Neuron (in vitro differentiated cells): Measurements from ENCODE around the gene METTL6.
"Not testable (repeated sequence)": the region's sequence is repeated elsewhere in the genome, so short reads cannot be mapped to it uniquely, and the experiment has no call there.

ENCODE experiments used
- H2AFZ ChIP-seq: one replicate; pipeline ENCODE4 v1.6.1; 2013; ENCODE audit warnings: low read depth, mild to moderate bottlenecking, inconsistent platforms, low read length, moderate library complexity
- H3K27me3 ChIP-seq: one replicate; pipeline ENCODE4 v1.6.1; 2013; ENCODE audit warnings: low read length; ENCODE audit not compliant: insufficient read depth
- H3K36me3 ChIP-seq: one replicate; pipeline ENCODE4 v1.6.1; 2013; ENCODE audit warnings: low read length; ENCODE audit not compliant: insufficient read depth
- H3K4me1 ChIP-seq: one replicate; pipeline ENCODE4 v1.6.1; 2013; ENCODE audit warnings: low read length; ENCODE audit not compliant: insufficient read depth
- H3K4me3 ChIP-seq: 2 replicates; pipeline ENCODE4 v1.5.1; 2013; ENCODE audit warnings: mild to moderate bottlenecking, low read length, moderate library complexity
- H3K9me3 ChIP-seq: one replicate; pipeline ENCODE4 v1.6.1; 2013; ENCODE audit warnings: low read length

The METTL6 gene

DNA sequence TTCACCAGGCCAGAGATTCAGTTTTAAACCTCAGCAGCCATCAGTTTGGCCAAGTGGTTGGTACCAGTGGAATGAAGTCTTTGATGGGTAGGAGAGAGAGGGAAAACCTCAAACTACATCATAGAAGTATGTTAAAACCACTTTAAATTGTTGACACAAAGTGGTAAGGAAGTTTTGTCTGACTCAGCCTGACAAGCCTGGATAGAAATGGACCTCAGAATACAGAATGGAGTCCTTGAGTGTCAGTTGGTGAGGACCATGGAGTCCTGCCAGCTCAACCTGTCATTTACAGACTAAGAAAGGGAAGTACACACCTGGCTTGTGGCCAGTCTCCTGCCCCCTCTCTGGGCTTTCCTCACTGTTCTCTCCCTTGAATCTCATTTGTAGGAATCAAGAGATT is 12.1 kb upstream of the METTL6 start:
- H2AFZ ChIP-seq = no peak overlapping the region
- H3K36me3 ChIP-seq = peaks cover 66% of the 10 kb centered on the region
- H3K9me3 ChIP-seq = no peaks in the 10 kb centered on the region
- peaks cover 9% of the 10 kb centered on the region for H3K4me1 ChIP-seq
- no peaks in the 10 kb centered on the region for H3K27me3 ChIP-seq
- no peak overlapping the region for H3K4me3 ChIP-seq

DNA sequence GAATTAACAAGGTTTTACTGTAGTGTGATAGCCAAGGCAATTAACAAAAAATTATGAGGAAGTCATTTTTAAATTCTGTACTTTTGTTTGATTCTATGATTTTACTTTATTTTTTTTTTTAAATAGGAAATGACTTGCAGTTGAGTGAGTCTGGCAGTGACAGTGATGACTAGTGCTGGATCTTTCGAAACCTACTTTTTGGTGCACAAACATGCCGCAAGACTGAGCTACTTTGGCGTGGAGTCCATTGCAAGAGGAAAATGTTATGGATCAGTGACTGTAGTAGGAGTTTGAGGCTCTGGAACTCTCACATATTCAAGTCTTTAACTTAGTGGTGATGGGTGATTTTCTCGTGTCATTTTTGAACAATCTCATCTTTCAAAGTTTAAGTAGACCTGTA is 11.6 kb upstream of the METTL6 start:
- H2AFZ ChIP-seq = no peak overlapping the region
- no peaks in the 10 kb centered on the region for H3K27me3 ChIP-seq
- H3K4me1 ChIP-seq = peaks cover 7% of the 10 kb centered on the region
- H3K4me3 ChIP-seq = no peak overlapping the region
- peaks cover 71% of the 10 kb centered on the region for H3K36me3 ChIP-seq
- H3K9me3 ChIP-seq = no peaks in the 10 kb centered on the region

DNA sequence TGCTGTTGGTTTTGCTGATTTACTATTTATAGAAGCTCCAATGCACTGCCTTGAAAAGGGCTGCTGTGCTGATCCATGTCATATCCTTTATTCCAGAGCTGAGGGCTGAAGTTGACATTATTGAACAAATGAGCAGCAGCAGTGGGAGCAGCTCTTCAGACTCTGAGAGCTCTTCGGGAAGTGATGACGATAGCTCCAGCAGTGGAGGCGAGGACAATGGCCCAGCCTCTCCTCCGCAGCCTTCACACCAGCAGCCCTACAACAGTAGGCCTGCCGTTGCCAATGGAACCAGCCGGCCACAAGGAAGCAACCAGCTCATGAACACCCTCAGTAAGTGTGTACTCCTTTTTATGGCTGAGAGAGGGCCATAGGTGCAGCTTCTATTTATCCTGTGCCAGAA is 8.9 kb upstream of the METTL6 start:
- Histone ChIP-seq H2AFZ (no peak overlapping the region), H3K4me3 (no peak overlapping the region), H3K27me3 (no peaks in the 10 kb centered on the region), H3K4me1 (no peaks in the 10 kb centered on the region), H3K9me3 (no peaks in the 10 kb centered on the region), H3K36me3 (peaks cover 88% of the 10 kb centered on the region)

DNA sequence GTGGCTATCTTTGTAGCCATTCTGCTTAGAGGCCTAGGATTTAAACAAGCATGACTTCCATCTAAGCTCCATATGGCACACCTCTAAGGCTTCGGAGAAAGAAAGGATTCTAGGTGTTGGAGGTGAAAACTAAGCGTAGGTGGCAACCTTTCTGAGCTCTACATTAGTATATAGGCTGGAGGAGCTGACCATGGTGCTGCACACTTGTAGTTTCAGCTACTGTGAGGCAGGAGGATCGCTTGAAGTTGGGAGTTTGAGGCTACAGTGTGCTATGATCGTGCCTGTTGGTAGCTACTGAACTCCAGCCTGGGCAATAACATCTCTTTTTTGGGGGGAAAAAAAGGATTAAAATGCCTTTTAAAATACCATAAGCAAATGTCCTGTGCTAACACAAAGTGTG is 7.4 kb upstream of the METTL6 start:
- H3K4me3 ChIP-seq = no peak overlapping the region
- no peaks in the 10 kb centered on the region for H3K27me3 ChIP-seq
- H2AFZ ChIP-seq = no peak overlapping the region
- no peaks in the 10 kb centered on the region for H3K9me3 ChIP-seq
- no peaks in the 10 kb centered on the region for H3K4me1 ChIP-seq
- peaks cover 77% of the 10 kb centered on the region for H3K36me3 ChIP-seq

DNA sequence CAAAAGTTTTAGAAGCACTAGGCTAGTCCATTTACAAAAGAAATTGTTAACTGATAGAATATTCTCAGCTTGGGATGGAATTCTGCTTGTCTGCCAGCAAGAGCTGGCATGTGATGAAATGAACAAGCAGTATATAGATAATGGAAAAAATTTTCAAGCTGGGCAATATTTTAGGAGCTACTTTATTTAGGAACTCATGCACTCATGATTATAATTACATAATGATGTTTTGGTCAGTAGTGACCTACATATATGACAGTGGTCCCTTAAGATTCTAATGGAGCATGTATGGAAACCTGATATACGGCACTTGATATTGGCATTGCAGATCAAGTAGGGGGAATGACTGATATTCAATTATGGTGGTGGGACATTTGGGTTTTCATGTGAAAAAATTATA is 6.2 kb upstream of the METTL6 start:
- Histone ChIP-seq H3K9me3 (no peaks in the 10 kb centered on the region), H3K36me3 (peaks cover 65% of the 10 kb centered on the region), H3K27me3 (no peaks in the 10 kb centered on the region), H3K4me1 (peaks cover 3% of the 10 kb centered on the region), H2AFZ (no peak overlapping the region), H3K4me3 (no peak overlapping the region)

DNA sequence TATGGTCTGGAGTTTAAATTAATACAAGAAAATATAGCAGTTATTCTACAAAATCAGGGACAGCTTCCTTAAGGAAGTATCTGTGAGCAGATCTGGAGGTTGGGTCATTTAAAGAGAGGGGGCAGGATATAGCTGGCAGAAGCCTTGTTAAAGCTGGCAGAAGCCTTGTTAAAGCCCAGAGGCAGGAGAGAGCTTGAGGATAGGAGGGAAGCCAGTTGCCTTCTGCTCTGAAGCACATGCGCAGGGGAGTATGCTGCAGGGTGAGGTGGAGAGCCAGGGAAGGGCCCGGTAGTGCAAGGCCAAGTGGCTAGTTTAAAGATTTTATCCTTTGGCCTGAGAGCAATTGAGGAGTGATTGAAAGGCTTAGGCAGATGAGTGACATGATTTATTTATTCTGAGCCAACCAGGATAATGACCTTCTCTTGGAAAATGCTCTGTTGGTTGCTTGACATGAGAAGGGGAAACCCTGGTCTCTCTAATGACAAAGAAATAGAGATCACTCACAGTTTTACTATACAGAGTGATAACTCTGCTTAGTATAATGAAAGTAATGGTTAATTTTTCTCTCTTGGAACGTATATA is 4.0 kb upstream of the METTL6 start:
- Histone ChIP-seq H3K4me1 (peaks cover 12% of the 10 kb centered on the region), H3K36me3 (peaks cover 50% of the 10 kb centered on the region), H3K27me3 (no peaks in the 10 kb centered on the region), H3K9me3 (no peaks in the 10 kb centered on the region), H3K4me3 (no peak overlapping the region), H2AFZ (no peak overlapping the region)

DNA sequence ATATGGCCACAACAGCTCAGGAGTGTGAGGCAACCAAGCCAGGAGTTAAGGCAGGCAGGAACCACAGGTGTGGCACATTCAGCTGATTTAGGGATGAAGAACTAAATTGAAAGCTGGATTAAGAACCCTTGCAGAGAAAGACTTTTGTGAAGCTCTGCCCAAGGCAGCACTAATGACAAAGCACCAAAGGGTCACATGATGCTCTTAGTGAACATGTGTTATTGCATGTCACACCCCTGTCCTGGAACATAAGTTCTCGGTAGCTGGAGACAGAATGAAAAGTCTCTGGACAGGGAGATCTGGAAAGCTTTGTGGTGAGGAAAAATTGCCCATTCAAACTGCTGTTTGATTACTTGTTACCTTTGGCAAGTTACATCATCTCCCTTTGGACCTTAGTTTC is 3.3 kb upstream of the METTL6 start:
- peaks cover 15% of the 10 kb centered on the region for H3K4me1 ChIP-seq
- no peaks in the 10 kb centered on the region for H3K9me3 ChIP-seq
- no peak overlapping the region for H2AFZ ChIP-seq
- no peaks in the 10 kb centered on the region for H3K27me3 ChIP-seq
- H3K36me3 ChIP-seq = peaks cover 46% of the 10 kb centered on the region
- H3K4me3 ChIP-seq = no peak overlapping the region

DNA sequence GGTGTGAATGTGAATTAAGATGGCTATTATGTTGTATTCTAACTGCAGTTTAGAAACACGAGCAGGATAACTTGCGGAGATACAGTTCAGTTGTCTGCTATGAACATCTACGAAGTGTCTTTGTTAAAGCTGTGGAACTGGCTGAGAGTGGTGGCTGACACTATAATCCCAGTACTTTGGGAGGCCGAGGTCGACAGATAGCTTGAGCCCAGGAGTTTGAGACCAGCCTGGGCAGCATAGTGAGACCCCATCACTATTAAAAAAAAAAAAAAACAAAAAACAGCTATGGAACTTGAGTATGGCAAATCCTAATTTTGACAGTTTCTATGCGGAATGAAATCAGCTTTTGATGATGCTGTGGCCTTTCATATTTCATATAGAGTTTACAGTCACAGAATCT is 1.7 kb upstream of the METTL6 start:
- no peaks in the 10 kb centered on the region for H3K9me3 ChIP-seq

DNA sequence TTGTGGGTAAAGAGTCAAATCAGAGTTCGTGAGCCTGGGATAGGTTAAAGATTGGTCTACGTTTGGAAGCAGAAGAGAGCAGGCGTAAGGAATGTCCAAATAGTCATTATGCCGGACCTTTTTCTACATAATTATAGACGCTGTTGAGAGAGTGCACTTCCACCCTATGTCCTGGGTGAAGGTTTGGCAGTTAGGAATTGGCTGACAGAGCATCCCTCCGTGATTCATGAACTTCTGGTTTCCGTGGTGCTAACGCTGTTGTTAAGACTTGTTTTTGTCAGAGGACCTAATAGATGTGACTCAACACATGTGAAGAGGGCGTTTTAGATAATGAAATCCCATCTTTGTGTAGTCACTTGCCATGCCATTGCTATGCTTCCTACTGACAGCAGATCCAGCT is 1.2 kb upstream of the METTL6 start:
- Histone ChIP-seq H2AFZ (no peak overlapping the region), H3K9me3 (no peaks in the 10 kb centered on the region), H3K36me3 (peaks cover 44% of the 10 kb centered on the region), H3K4me1 (peaks cover 15% of the 10 kb centered on the region), H3K27me3 (no peaks in the 10 kb centered on the region), H3K4me3 (peak overlapping the region; percentile 94)

More for the DNA sequence above, 1.7 kb upstream of the METTL6 start:
- Histone ChIP-seq H3K27me3 (no peaks in the 10 kb centered on the region), H3K36me3 (peaks cover 44% of the 10 kb centered on the region), H3K4me1 (peaks cover 15% of the 10 kb centered on the region), H3K4me3 (peak overlapping the region; percentile 94), H2AFZ (no peak overlapping the region)

DNA sequence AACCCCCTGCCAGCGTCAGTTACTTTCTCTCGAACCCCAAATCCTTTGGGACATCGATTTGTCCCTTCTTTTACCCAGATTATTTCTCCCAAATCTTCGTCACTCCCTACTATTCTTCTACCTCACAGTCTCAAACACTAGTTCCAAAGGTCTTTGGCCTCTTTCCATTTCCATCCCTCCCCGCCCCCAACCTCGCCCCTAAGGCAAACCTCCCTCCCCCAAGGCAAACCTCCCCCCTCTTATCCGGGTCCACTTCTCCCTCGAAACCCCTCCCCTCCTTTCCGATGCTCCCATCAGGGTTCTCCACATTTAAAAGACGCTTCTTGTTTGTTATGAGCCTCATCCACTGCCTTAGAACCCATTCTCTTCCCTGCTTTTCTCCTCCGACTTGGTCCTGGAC is 637 bp upstream of the METTL6 start:
- Histone ChIP-seq H3K4me3 (peak overlapping the region; percentile 94), H3K4me1 (peaks cover 15% of the 10 kb centered on the region), H3K9me3 (no peaks in the 10 kb centered on the region), H2AFZ (no peak overlapping the region), H3K36me3 (peaks cover 43% of the 10 kb centered on the region), H3K27me3 (no peaks in the 10 kb centered on the region)

DNA sequence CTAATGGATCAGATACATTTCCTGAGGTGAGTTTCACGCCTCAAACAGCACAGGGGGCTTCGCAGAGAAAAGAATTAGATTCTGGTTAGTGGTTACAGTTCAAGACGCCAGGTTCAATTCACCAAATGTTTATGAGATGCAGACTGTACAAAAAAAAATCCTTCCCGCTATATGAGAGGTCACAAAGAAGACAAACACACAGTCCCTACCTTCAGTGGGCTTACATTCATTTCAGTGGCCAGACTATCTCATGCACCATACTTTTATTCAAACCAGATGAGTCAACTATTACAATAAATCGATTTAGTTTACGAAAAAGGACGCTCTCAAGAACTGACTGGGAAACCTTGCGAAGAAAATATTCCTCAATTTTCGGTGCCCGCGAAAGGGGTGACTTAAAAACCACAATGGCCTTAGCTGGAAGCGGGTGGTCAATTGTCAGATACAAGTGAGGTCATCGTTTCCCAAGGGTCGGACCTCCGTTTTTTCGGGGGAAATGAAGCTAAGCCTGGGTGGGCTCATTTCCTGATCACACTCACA is 695 bp downstream of the METTL6 start:
- Histone ChIP-seq H3K4me1 (peaks cover 15% of the 10 kb centered on the region), H3K27me3 (no peaks in the 10 kb centered on the region), H2AFZ (peak overlapping the region; percentile 94), H3K9me3 (no peaks in the 10 kb centered on the region), H3K4me3 (peak overlapping the region; percentile 94), H3K36me3 (peaks cover 44% of the 10 kb centered on the region)

DNA sequence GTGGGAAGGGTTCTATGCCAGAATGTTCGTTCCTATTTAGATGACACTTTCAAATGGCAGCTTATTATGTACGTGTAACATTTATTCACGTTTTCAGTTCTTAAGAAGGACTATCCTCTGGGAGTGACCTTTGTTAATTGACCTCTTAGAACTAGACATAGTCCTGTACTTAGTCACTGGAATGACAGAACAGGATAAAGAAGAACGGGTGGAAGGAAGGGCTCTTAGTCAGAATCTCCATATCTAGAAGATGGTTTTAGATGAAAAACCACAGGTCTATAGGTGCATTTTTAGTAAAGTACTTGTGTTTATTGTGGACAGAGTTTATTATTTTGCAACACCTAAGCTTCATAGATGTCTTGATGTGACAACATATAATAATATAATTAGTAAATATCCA is 6.5 kb downstream of the METTL6 start:
- Histone ChIP-seq H3K36me3 (peaks cover 66% of the 10 kb centered on the region), H3K9me3 (no peaks in the 10 kb centered on the region), H3K4me3 (no peak overlapping the region), H3K4me1 (no peaks in the 10 kb centered on the region), H3K27me3 (no peaks in the 10 kb centered on the region), H2AFZ (no peak overlapping the region)

DNA sequence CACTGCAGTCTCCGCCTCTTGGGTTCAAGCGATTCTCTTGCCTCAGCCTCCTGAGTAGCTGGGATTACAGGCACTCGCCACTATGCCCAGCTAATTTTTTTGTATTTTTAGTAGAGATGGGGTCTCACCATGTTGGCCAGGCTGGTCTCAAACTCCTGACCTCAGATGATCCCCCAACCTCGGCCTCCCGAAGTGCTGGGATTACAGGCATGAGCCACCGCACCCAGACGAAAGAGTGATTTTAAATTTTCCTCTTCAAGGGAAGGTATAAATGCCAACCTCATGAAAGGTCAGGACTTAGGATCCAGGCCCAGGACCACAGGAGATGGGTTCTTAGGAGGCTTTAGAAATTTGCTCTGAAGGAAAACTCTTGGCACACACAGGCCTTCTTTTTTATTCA is 16.4 kb downstream of the METTL6 start:
- H3K4me3 ChIP-seq, H3K9me3 ChIP-seq, H2AFZ ChIP-seq, H3K27me3 ChIP-seq, H3K4me1 ChIP-seq: not testable (repeated sequence)
- H3K36me3 ChIP-seq = peaks cover 60% of the 10 kb centered on the region

DNA sequence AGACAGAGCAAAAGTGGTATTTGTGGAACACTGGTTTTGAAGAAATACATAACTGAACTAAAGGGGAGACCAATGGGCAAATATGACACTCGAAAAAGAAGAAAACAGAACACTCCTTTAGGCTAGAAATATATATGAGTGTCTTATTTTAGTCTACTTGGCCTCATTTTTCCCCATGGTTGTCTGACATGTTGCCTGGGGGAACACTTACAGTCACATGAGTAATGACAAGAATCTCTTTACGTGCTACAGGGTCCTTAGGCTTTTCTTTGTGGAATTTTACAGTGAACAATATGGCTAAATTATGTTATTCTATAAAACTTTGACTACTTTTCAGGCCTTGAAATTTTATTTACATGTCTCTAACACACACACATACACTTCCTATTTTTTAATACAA is 17.6 kb downstream of the METTL6 start:
- H3K4me3 ChIP-seq = no peak overlapping the region
- H2AFZ ChIP-seq = no peak overlapping the region
- H3K9me3 ChIP-seq = no peaks in the 10 kb centered on the region
- H3K27me3 ChIP-seq = no peaks in the 10 kb centered on the region
- peaks cover 48% of the 10 kb centered on the region for H3K36me3 ChIP-seq
- no peaks in the 10 kb centered on the region for H3K4me1 ChIP-seq
